Trophoblast cell (in vitro differentiated cells and primary cell): ENCODE measurements around the gene PADI4.

Experiments
- DNase-seq, 2 donors: peaks; one replicate each; pipeline ENCODE4 v3.0.0-alpha.2; 2016
- H2AFZ ChIP-seq: 2 replicates; pipeline ENCODE4 v1.6.1; 2013; ENCODE audit warnings: low read length, moderate library complexity, mild to moderate bottlenecking; ENCODE audit not compliant: insufficient read depth, poor library complexity
- H2AK5ac ChIP-seq: 2 replicates; pipeline ENCODE4 v1.6.1; 2013; ENCODE audit warnings: mild to moderate bottlenecking, low read length
- H2BK120ac ChIP-seq: 2 replicates; pipeline ENCODE4 v1.6.1; 2013; ENCODE audit warnings: low read length, mild to moderate bottlenecking, moderate library complexity; ENCODE audit not compliant: insufficient read depth, poor library complexity
- H2BK12ac ChIP-seq: 2 replicates; pipeline ENCODE4 v1.6.1; 2013; ENCODE audit warnings: mild to moderate bottlenecking, low read length, moderate library complexity
- H2BK5ac ChIP-seq: 2 replicates; pipeline ENCODE4 v1.6.1; 2013; ENCODE audit warnings: low read length, low read depth, moderate library complexity, mild to moderate bottlenecking; ENCODE audit not compliant: poor library complexity
- H3K14ac ChIP-seq: 2 replicates; pipeline ENCODE4 v1.6.1; 2013; ENCODE audit warnings: mild to moderate bottlenecking, low read length
- H3K18ac ChIP-seq: 2 replicates; pipeline ENCODE4 v1.6.1; 2013; ENCODE audit warnings: mild to moderate bottlenecking, low read length
- H3K23ac ChIP-seq: 2 replicates; pipeline ENCODE4 v1.6.1; 2013; ENCODE audit warnings: low read length
- H3K27ac ChIP-seq: 2 replicates; pipeline ENCODE4 v1.5.1; 2013; ENCODE audit warnings: low read depth, mild to moderate bottlenecking, inconsistent platforms, low read length, moderate library complexity
- H3K27me3 ChIP-seq: 2 replicates; pipeline ENCODE4 v1.6.1; 2013; ENCODE audit warnings: inconsistent platforms, mild to moderate bottlenecking, low read length, moderate library complexity; ENCODE audit not compliant: insufficient read depth
- H3K36me3 ChIP-seq, 2 experiments: 1 replicate in 1 of 2; 2 replicates in 1 of 2; pipeline ENCODE4 v1.6.1; 2013; ENCODE audit warnings: low read length in 2 of 2, mild to moderate bottlenecking in 2 of 2, moderate library complexity in 1 of 2; ENCODE audit not compliant: insufficient read depth in 2 of 2, control insufficient read depth in 1 of 2
- H3K4ac ChIP-seq: 2 replicates; pipeline ENCODE4 v1.6.1; 2013; ENCODE audit warnings: low read depth, mild to moderate bottlenecking, low read length, moderate library complexity
- H3K4me1 ChIP-seq, 2 experiments: 1 replicate in 1 of 2; 2 replicates in 1 of 2; pipeline ENCODE4 v1.6.1; 2013; ENCODE audit warnings: low read length in 2 of 2, mild to moderate bottlenecking in 2 of 2, moderate library complexity in 1 of 2; ENCODE audit not compliant: insufficient read depth in 2 of 2, control insufficient read depth in 1 of 2
- H3K4me2 ChIP-seq: 2 replicates; pipeline ENCODE4 v1.6.1; 2013; ENCODE audit warnings: inconsistent platforms, mild to moderate bottlenecking, low read length, moderate library complexity
- H3K4me3 ChIP-seq: 2 replicates; pipeline ENCODE4 v1.5.1; 2013; ENCODE audit warnings: mild to moderate bottlenecking, low read depth, low read length, inconsistent platforms
- H3K79me1 ChIP-seq: one replicate; pipeline ENCODE4 v1.6.1; 2013; ENCODE audit warnings: low read length
- H3K79me2 ChIP-seq: 2 replicates; pipeline ENCODE4 v1.6.1; 2013; ENCODE audit warnings: low read length, mild to moderate bottlenecking; ENCODE audit not compliant: control insufficient read depth, insufficient read depth, poor library complexity
- H3K9ac ChIP-seq: 2 replicates; pipeline ENCODE4 v1.6.1; 2013; ENCODE audit warnings: mild to moderate bottlenecking, low read length
- H3K9me3 ChIP-seq: 2 replicates; pipeline ENCODE4 v1.6.1; 2013; ENCODE audit warnings: low read depth, mild to moderate bottlenecking, control low read depth, inconsistent platforms, low read length; ENCODE audit not compliant: insufficient read depth
- H4K12ac ChIP-seq: 2 replicates; pipeline ENCODE4 v1.6.1; 2013; ENCODE audit warnings: low read depth, mild to moderate bottlenecking, low read length, moderate library complexity
- H4K8ac ChIP-seq: 2 replicates; pipeline ENCODE4 v1.6.1; 2013; ENCODE audit warnings: low read depth, mild to moderate bottlenecking, low read length, moderate library complexity
- H4K91ac ChIP-seq: one replicate; pipeline ENCODE4 v1.6.1; 2013; ENCODE audit warnings: low read depth, mild to moderate bottlenecking, low read length, moderate library complexity
- WGBS: extraction: QIAGEN DNeasy Blood & Tissue Kit; methylation state at CpG from one replicate; pipeline ENCODE4 v1.1.7; 2013; ENCODE audit warnings: missing lambda C conversion rate; ENCODE audit not compliant: insufficient read length, insufficient coverage; ENCODE audit errors: extremely low coverage; 5-methylcytosine and 5-hydroxymethylcytosine counted together

The PADI4 gene

GRCh38 chr1:17381161-17381560 lies 73.2 kb downstream of the PADI4 start:
- H3K4me3 ChIP-seq, result no peak overlapping the region
- no peak overlapping the region for H3K18ac ChIP-seq
- H2AFZ ChIP-seq, result no peak overlapping the region
- no peak overlapping the region for H3K14ac ChIP-seq
- no peaks in the 10 kb centered on the region for H3K79me1 ChIP-seq
- DNase-seq, result no peak
- no peak overlapping the region for H3K4me2 ChIP-seq
- no CpG with 5 or more reads among the region's 2 CpGs for WGBS
- H2AK5ac ChIP-seq, result no peak overlapping the region
- H3K9me3 ChIP-seq, result no peaks in the 10 kb centered on the region
- no peak overlapping the region for H3K23ac ChIP-seq
- H3K27ac ChIP-seq, result no peak overlapping the region
- H3K27me3 ChIP-seq, result no peaks in the 10 kb centered on the region
- no peaks in the 10 kb centered on the region for H3K36me3 ChIP-seq
- no peak overlapping the region for H3K9ac ChIP-seq
- peaks cover 0 to 4% of the 10 kb centered on the region in 2 experiments for H3K4me1 ChIP-seq
- no peak overlapping the region for H2BK12ac ChIP-seq
- H2BK5ac ChIP-seq, result no peak overlapping the region
- no peak overlapping the region for H4K12ac ChIP-seq
- H4K8ac ChIP-seq, result no peak overlapping the region
- H4K91ac ChIP-seq, result no peak overlapping the region
- H3K79me2 ChIP-seq, result no peaks in the 10 kb centered on the region
- no peak overlapping the region for H2BK120ac ChIP-seq
- no peak overlapping the region for H3K4ac ChIP-seq

GRCh38 chr1:17392199-17392740 lies 84.3 kb downstream of the PADI4 start:
- no peak overlapping the region for H3K27ac ChIP-seq
- H3K4ac ChIP-seq, result no peak overlapping the region
- no peak overlapping the region for H3K4me3 ChIP-seq
- H3K9me3 ChIP-seq, result no peaks in the 10 kb centered on the region
- no peaks in the 10 kb centered on the region for H3K79me2 ChIP-seq
- H4K91ac ChIP-seq, result no peak overlapping the region
- no peaks in the 10 kb centered on the region for H3K27me3 ChIP-seq
- H2BK12ac ChIP-seq, result no peak overlapping the region
- no peak overlapping the region for H2AK5ac ChIP-seq
- H3K18ac ChIP-seq, result no peak overlapping the region
- no peak overlapping the region for H3K9ac ChIP-seq
- H3K4me1 ChIP-seq, result no peaks in the 10 kb centered on the region
- H2AFZ ChIP-seq, result no peak overlapping the region
- no CpG with 5 or more reads among the region's 10 CpGs for WGBS
- H4K12ac ChIP-seq, result no peak overlapping the region
- no peak overlapping the region for H3K14ac ChIP-seq
- no peaks in the 10 kb centered on the region for H3K36me3 ChIP-seq
- H4K8ac ChIP-seq, result no peak overlapping the region
- no peak overlapping the region for H2BK120ac ChIP-seq
- DNase-seq, result no peak
- no peak overlapping the region for H3K4me2 ChIP-seq
- no peak overlapping the region for H3K23ac ChIP-seq
- no peaks in the 10 kb centered on the region for H3K79me1 ChIP-seq
- no peak overlapping the region for H2BK5ac ChIP-seq

GRCh38 chr1:17393230-17393629 lies 85.2 kb downstream of the PADI4 start:
- Histone ChIP-seq H3K4ac (no peak overlapping the region), H3K9me3 (no peaks in the 10 kb centered on the region), H3K27me3 (no peaks in the 10 kb centered on the region), H3K79me2 (no peaks in the 10 kb centered on the region), H3K36me3 (no peaks in the 10 kb centered on the region), H3K18ac (no peak overlapping the region), H3K4me1 (no peaks in the 10 kb centered on the region), H3K23ac (no peak overlapping the region), H4K8ac (no peak overlapping the region), H2BK5ac (no peak overlapping the region), H3K4me2 (no peak overlapping the region), H3K79me1 (no peaks in the 10 kb centered on the region), H2BK12ac (no peak overlapping the region), H3K27ac (no peak overlapping the region), H3K14ac (no peak overlapping the region), H4K91ac (no peak overlapping the region), H4K12ac (no peak overlapping the region), H2BK120ac (no peak overlapping the region), H2AFZ (no peak overlapping the region), H2AK5ac (no peak overlapping the region), H3K9ac (no peak overlapping the region), H3K4me3 (no peak overlapping the region)
- no CpG with 5 or more reads among the region's 8 CpGs for WGBS
- DNase-seq, result no peak

- Histone ChIP-seq H3K4me3 (no peak overlapping the region), H3K36me3 (no peaks in the 10 kb centered on the region), H3K79me2 (no peaks in the 10 kb centered on the region), H4K12ac (no peak overlapping the region), H3K23ac (no peak overlapping the region), H3K9ac (no peak overlapping the region), H3K27ac (no peak overlapping the region), H2AK5ac (no peak overlapping the region), H2BK120ac (no peak overlapping the region), H2BK5ac (no peak overlapping the region), H3K9me3 (no peaks in the 10 kb centered on the region), H3K4ac (no peak overlapping the region), H3K4me1 (no peaks in the 10 kb centered on the region), H3K18ac (no peak overlapping the region), H3K4me2 (no peak overlapping the region), H3K27me3 (no peaks in the 10 kb centered on the region), H3K14ac (no peak overlapping the region), H3K79me1 (no peaks in the 10 kb centered on the region), H4K8ac (no peak overlapping the region), H4K91ac (no peak overlapping the region), H2BK12ac (no peak overlapping the region), H2AFZ (no peak overlapping the region)
- DNase-seq, result no peak
- WGBS, result no CpG with 5 or more reads among the region's 7 CpGs
Observed at GRCh38 chr1:17397910-17398695, 90.1 kb downstream of the PADI4 start.
